GM20000 (cell line): ENCODE data around the gene RGSL1.
A peak's percentile ranks its signal among the peaks of the same experiment; 100 is the strongest.

ENCODE experiments used
- DNase-seq: peaks from one replicate; pipeline ENCODE4 v3.0.0; 2012; ENCODE audit warnings: low spot score
- TF ChIP-seq, protein P1 (sequence below): IDR thresholded peaks from 2 replicates; pipeline ENCODE4 v1.5.1; 2012; ENCODE audit warnings: mild to moderate bottlenecking, control low read depth; ENCODE audit errors: extremely low read depth, missing control alignments

Gene RGSL1

GRCh38 chr1:182410138-182410537, 39.8 kb upstream of the RGSL1 start:
- TF ChIP-seq, protein P1, sequence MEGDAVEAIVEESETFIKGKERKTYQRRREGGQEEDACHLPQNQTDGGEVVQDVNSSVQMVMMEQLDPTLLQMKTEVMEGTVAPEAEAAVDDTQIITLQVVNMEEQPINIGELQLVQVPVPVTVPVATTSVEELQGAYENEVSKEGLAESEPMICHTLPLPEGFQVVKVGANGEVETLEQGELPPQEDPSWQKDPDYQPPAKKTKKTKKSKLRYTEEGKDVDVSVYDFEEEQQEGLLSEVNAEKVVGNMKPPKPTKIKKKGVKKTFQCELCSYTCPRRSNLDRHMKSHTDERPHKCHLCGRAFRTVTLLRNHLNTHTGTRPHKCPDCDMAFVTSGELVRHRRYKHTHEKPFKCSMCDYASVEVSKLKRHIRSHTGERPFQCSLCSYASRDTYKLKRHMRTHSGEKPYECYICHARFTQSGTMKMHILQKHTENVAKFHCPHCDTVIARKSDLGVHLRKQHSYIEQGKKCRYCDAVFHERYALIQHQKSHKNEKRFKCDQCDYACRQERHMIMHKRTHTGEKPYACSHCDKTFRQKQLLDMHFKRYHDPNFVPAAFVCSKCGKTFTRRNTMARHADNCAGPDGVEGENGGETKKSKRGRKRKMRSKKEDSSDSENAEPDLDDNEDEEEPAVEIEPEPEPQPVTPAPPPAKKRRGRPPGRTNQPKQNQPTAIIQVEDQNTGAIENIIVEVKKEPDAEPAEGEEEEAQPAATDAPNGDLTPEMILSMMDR, result no peak
- no peak for DNase-seq

DNA sequence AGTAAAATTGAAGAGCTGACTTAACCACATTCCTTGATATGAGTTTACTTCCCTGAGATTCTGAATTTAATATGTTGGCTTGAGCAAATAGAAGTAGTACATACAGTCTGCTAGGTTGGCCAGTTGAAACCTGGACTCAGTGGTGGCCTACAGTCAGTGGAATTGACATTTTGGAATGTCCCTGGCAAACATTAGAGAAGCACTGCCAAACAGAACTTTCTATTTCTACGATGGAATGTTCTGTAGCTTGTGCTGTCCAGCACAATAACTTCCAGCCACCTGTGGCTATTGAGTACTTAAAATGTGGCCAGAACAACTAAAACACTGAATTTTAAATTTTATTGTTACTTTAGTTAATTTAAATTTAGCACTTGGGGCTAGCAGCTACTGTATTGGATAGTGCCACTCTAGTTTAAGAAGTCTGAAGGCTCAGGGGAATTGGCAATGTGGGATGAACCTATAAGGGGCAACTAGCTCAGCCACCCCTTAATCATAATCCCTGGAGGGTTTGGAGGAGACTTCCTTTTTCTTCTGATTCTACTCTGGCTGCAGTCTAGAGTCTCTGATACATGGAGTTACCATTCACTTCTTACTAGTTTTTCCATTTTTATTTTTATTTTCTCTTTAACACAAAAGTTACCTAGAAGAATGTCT, 39.2 kb upstream of the RGSL1 start:
- TF ChIP-seq, protein P1, result no peak
- no peak for DNase-seq

DNA sequence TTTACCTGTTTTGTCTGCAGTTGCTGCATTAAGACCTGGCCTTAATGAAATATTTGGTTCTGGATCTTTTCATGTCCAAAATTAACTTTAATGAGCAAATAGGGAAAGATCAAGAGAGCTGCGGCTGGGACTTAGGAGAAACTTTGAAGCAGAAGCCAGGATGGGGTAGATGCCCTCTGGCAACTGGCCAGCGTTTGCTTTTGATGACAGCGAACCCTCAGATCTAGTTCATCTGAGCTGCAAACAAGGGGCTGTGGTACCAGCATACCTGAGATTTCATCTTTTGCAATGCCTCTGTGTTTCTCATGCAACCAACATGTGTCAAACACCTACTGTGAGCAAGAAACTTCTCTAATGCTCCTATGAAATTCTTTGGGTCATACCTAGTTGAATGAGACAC, 36.5 kb upstream of the RGSL1 start:
- no peak for DNase-seq
- TF ChIP-seq, protein P1, result no peak

DNA sequence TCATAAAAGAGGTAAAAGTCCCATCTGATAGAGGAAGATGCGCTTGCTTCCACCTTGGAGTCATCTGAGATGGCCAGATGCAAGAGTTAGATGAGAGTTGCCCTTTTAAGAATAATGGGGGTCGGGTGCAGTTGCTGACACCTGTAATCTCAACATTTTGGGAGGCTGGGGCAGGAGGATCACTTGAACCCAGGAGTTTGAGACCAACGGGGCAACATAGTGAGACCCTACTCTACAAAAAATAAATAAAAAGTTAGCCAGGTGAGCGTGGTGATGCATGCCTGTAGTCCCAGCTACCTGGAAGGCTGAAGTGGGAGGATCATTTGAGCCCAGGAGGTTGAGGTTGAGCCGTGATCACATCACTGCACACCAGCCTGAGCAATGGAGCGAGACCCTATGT, 36.0 kb upstream of the RGSL1 start:
- no peak for DNase-seq
- TF ChIP-seq, protein P1, result no peak

DNA sequence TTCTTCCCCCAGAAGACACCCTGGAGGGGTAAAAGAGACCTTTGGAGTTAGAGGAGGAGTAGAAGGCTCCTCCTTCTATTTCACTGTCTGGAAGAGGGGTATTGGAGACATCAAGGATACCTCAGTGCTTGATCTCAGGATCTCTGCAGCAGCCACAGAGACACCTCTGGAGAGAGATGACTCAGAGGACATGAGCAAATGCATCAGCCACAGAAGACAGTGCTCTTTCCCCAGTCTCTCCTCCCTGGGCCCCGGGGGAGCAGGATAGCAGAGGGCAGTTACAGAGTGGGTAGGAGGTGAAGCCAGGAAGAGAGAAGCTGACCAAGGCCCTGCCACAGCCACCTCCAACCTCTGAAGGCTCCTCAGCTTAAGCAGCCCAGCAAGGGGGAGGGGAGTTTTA, 34.2 kb upstream of the RGSL1 start:
- DNase-seq, result no peak
- TF ChIP-seq, protein P1, result no peak

DNA sequence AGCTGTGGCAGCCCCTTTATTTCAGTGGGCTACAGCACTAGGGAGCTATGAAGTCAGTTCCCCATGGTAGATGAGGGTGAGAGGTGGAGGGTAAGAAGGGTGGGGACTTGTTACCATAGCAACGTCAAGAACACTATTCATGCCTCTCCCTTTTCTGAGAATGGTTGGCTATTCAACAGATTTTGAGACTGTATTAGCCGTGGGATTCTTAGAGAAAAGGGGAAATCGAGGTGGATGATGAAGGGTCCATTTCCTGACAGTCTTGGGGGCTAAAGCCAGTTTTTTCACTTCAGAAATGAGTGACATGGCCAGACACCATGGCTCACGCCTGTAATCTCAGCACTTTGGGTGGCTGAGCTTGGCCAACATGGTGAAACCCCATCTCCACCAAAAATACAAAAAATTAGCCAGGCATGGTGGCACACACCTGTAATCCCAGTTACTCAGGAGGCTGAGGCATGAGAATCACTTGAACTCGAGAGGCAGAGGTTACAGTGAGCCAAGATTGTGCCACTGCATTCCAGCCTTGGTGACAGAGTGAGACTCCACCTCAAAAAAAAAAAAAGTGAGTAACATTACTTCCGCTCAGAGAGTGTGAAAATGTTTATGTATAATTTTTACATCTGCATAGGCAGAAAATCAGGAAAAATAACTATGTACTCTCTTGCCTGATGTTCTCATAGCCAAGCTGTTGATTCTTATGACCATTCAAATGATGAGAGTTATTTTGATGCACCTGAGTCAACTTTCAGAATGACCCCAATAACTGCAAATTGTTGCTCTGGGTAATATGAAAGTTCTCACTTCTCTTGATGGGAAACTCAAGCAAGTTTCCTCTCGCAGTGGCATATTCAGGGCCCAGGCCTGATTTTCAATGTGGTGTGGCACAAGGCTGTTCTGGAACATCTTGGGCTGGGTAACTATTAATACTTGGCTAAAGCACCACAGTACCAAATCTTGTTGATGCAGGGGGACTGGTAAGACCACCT, 23.2 kb upstream of the RGSL1 start:
- TF ChIP-seq, protein P1, result no peak
- peak; percentile 74 for DNase-seq

- no peak for DNase-seq
- TF ChIP-seq, protein P1, result no peak
Measured at GRCh38 chr1:182428043-182428442, 21.9 kb upstream of the RGSL1 start.
